ENCODE results near the gene ADGRG6.

DNA sequence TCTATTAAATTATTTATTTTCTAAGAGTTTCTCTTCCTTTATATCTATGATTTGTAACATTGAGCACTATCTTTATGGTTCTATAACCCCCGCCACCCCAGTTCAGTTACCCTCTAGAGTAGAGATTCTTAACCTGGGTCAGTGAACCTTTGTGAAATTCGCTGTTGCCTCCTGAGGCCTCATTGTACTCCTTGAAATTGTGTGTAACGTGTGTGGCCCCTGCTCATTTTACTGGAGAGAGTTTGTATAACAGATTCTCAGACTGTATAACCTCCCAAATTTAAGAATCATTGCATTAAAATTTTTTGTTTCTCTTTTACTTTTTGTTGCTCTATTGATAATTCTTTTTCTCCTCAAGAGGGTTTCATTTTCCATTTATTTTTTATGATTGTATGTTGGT is 65.3 kb downstream of the ADGRG6 start:
- no peak for TF ChIP-seq RCOR1 (IDR thresholded peaks at IDR 0.05; ENCODE audit: borderline replicate concordance in 1 of 2, low read depth in 2 of 2, low read length in 2 of 2)
- no peak for TF ChIP-seq CEBPB (tag; IDR thresholded peaks at IDR 0.05)
- no peak for TF ChIP-seq NFIC (IDR thresholded peaks at IDR 0.05)
- TF ChIP-seq, protein P1, sequence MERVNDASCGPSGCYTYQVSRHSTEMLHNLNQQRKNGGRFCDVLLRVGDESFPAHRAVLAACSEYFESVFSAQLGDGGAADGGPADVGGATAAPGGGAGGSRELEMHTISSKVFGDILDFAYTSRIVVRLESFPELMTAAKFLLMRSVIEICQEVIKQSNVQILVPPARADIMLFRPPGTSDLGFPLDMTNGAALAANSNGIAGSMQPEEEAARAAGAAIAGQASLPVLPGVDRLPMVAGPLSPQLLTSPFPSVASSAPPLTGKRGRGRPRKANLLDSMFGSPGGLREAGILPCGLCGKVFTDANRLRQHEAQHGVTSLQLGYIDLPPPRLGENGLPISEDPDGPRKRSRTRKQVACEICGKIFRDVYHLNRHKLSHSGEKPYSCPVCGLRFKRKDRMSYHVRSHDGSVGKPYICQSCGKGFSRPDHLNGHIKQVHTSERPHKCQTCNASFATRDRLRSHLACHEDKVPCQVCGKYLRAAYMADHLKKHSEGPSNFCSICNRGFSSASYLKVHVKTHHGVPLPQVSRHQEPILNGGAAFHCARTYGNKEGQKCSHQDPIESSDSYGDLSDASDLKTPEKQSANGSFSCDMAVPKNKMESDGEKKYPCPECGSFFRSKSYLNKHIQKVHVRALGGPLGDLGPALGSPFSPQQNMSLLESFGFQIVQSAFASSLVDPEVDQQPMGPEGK (CRISPR knock-in tag; IDR thresholded peaks at IDR 0.05; ENCODE audit: borderline replicate concordance) = no peak
- TF ChIP-seq SP1 (CRISPR knock-in tag; IDR thresholded peaks at IDR 0.05) = no peak
- no peak for TF ChIP-seq POLR2AphosphoS5 (IDR thresholded peaks at IDR 0.05; ENCODE audit: control insufficient read depth, insufficient read depth, low read depth, low read length)
- TF ChIP-seq NRF1 (conservative IDR thresholded peaks at IDR 0.05 in 1 of 2, IDR thresholded peaks at IDR 0.05 in 1 of 2) = no peak
- TF ChIP-seq JUNB (CRISPR knock-in tag; conservative IDR thresholded peaks at IDR 0.05) = no peak
- TF ChIP-seq EGR1 (conservative IDR thresholded peaks at IDR 0.05) = no peak
- TF ChIP-seq FOXM1 (IDR thresholded peaks at IDR 0.05; ENCODE audit: low read depth) = no peak
- TF ChIP-seq FOXM1 (CRISPR knock-in tag; IDR thresholded peaks at IDR 0.05; ENCODE audit: low read depth) = no peak
- no peak for TF ChIP-seq NR3C1 (CRISPR knock-in tag; IDR thresholded peaks at IDR 0.05)
